SKM-1 treated with dmso at 0.1 percent for 144 hours (cell line): ENCODE results near the gene ZNF343.

Experiments used
- DNase-seq: peaks from one replicate; lab custom pipeline; 2025; ENCODE audit not compliant: unreplicated experiment; lab: John Stamatoyannopoulos, UW

The ZNF343 gene

DNA sequence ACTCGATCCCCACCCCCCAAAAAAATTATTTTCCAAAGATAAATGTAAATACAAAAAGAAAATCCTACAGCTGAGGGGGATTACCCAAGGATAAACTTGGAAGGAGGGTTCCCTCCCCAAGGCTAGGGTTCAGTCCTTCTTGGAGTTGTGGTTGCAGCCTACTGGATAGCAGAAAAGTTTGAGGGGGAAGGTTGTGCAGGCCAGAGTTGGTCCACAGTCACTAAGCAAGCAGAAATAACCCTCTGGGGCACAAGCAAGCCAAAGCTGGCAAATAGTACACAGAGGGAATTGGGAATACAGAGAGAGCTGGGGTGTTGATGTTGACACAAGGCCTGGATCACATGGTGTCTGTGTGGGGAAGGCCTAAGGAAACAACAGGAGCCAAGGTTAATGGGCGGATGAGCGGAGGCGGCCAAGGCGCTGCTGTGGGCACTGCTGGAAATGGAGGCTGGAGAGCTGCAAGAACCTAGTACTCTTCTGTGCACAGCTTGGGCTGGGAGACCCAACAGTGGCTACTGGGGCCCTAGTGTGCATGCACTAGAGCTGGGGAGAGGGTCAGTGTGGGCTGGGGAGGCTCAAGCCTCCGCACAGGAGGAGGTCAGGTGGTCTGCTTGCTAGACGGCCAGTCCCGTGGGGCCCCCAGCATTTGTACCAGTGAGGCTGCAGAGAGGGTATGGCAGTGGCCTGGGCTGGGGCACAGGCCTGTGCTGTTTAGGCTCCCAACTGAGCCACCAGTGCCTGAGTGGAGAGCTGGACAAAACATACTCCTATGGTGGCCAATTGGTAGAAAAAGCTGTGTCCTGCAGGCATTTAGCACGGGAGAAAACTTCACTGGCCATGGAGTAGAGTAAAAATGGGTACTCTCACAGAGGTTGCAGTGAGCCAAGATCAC lies 32.6 kb downstream of the ZNF343 start:
- DNase-seq = no peak

DNA sequence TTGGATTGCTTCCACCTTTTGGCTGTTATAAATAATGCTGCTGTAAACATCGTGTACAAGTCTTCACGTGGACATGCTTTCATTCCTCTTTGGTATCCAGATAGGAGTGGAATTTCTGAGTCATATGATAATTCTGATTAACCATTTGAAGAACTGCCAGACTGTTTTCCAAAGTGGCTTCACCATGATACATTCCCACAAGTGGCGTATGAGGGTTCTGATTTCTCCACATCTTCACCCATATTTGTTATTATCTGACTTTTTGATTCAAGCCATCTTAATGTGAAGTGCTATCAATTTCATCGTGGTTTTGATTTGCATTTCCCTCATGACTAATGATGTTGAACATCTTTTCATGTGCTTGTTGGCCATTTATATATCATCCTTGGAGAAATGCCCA lies 35.2 kb downstream of the ZNF343 start:
- DNase-seq = no peak

DNA sequence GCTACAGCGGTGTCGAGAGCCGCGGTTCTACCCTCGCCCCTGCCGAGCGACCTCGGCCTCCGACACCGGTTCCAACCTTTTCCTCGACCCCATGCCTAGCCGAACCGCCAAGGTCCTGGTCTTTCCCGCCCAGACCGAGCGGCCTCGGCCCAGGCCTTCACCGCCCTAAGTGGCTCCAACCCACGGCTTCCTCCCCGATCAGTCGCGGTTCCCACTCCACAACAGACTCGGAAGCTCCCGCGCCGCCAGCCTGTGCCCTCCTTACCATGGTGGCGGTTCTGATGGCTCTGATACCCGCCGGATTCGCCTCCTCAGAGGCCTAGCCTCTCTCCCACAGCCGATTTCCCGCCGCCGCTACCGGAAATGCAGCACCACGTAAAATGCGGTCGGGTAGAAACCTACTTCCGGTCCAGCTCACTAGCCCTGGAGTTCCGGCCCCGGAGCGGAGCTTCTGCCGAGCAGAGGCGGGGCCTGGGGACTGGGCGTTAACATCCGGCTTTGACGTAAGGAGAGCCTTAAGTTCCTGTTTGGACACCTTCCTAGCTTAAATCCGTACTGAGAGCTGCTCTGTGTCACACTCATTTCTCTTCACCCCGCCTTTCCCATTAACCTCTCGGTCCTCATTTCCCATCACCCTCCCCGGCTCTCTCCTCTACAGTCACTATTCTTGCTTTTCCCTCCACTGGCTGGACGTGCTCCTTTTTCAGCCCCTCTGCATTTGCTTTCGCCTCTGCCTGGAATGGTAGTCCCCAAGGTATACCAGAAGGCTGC lies 38.1 kb downstream of the ZNF343 start, which contains the start of gene SNRPB:
TSS of gene SNRPB (minus strand) at position 367 of the 771 bp plus-strand sequence. CDS start at position 268, 99 bp downstream.
- DNase-seq = peak; percentile 87

DNA sequence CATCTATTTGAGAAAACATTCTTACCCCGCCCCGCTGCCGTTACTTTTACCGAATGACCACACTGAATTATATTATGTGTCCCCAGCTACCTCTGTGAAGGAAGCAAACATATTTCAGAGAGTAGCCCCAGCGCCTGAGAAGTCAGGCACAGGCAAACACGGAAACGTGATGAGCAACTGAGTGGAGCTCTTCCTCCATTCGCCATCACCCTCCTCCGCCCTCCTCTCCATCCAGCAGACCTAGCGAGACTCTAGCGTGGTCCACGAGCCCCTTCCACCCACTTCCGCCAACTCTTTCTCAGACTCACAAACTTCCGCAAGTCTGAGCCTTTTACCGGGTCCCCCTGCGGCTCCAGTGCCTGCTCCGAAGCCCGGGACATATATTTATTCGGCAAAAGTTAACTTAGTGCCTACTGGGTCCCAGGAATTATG lies 38.7 kb downstream of the ZNF343 start:
- peak; percentile 2 for DNase-seq

DNA sequence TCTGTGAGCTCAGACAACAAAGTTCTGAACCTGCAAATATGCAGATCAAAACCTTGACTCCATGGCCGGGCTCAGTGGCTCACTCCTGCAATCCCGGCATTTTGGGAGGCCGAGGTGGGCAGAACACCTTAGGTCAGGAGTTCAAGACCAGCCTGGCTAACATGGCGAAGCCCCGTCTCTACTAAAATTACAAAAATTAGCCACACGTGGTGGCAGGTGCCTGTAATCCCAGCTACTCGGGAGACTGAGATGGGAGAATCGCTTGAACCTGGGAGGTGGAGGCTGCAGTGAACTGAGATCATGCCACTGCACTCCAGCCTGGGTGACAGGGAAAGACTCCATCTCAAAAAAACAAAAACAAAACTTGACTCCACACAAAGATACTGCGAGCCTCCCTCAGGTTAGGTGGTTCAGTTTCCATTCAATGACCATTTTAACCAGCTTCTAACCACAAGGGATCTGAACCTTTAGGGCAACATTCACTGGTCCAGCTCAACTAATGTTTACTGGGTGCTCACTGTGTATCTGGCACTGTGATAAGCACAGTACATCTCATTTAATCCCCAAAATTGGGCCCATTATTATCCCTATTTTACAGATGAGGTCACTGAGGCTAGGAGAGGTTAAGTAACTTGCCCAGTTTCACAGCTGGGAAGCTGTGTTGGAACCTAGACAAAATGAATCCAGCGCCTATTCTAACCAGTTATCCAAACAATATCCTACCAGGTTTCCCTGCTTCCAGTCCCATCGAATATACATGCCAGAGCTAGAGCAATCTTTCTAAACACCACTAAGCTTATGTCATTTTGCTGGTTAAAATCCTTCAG lies 39.9 kb downstream of the ZNF343 start:
- DNase-seq = no peak

DNA sequence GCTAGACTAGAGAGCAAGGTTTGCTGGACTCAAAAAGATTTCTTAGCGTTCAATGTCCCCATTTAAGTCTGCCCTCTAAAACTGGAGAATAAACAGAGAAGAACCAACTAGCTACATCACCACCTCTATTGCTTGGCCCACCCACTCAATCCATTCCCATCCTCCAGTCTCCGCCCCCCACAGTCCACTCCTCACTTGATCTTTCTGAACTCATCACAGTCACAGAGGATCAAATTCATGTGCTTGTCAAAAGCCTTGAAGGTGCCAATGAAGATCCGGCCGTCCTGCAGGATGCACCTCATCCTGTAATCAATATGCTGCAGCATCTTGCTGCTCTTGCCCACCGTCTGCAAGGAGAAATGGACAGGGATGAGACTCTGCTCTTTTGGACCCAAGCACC lies 41.3 kb downstream of the ZNF343 start:
- DNase-seq = no peak

DNA sequence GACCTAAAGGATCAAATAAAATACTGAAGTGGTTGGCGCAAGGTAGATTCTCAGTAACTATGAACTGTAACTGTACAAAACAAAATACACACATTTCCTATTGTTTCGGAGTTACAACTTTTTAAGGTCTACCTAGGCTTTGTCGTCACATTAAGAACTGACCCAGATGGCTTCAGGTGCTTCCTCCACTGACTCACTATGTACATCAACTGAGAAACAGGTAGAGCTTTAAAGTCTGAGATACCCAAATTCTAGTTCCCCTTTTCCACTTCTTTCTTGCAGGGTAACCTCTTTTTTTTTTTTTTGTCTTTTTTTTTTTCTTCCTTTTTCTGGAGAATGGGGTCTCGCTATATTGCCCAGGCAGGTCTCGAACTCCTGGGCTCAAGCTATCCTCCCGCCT lies 43.6 kb downstream of the ZNF343 start:
- no peak for DNase-seq

DNA sequence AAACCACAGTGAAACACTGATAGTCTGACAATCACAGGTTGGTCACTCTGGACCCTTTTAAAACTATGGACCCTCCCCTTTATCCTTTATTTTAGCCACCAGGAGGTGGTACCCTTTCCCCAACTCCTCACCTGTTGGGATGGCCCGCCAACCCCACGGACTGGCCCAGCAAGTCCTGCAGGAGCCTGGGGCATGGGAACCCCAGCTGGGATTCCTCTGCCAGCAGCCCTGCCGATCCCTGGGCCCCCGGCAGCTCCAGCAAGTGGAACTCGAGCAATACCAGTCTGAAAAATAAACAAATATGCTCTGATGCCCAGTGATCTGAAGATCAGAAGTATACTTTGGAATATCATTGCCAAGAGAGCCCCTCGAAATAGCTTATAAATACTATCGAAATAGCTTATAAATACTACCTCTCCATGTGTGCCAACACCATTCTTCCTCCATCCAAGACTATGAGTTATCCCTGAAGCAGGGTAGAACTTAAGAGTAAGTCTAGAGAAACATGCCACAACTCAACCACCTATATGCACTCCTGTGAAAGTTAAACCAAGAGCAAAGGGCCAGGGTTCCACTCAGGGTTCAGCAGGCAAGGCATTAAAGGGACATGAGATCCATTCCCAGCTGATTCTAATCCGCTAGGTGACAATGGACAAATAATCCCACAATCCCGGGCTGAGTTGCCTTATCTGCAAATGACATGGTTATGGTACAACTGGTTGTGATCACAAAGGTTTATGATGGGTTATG lies 44.9 kb downstream of the ZNF343 start:
- no peak for DNase-seq

DNA sequence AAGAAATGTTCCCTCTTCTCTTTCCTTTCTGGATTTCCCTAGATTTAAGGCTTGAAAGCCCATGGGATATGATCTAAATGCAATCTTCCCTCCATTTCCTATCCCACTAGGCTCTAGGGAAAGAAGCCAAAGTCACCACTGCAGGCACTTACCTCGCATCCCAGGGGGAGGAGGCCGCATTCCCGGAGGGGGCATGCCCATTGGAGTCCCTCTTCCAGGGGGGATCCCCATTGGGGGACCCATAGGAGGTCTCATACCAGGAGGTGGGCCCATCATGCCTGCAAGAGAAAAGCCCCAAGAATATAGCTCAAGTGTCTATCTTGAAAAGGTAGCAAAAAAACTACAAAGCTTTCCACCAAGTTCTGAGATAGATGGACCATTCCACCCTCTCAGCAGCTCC lies 46.2 kb downstream of the ZNF343 start:
- DNase-seq = no peak

DNA sequence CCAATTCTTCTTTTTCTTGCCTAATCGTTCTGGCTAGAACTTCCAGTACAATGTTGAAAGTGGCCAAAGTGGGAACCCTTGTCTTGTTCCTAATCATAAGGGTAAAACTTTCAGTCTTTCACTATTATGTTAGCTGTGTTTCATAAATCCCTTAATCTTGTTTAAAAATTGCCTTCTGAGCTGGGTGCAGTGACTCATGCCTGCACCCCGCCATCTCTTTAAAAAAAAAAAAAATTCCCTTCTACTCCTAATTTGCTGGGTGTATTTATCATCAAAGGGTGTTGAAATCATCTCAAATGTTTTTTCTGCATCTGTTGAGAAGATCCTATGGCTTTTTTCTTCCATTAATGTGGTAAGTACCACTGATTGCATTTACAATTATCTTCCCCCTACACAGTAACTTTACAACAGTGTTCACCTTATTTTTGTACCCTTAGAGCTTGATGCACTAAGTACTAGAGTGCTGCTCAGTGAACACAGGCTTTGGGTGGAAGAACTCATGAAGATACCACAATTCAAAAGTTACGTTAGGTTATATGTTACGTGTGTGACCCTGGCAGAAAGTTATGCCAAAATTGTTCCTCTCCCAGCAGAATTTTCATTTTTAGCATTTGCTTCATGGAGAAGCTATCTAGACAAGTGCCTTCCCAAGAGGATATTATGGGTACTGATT lies 47.8 kb downstream of the ZNF343 start:
- DNase-seq = no peak

DNA sequence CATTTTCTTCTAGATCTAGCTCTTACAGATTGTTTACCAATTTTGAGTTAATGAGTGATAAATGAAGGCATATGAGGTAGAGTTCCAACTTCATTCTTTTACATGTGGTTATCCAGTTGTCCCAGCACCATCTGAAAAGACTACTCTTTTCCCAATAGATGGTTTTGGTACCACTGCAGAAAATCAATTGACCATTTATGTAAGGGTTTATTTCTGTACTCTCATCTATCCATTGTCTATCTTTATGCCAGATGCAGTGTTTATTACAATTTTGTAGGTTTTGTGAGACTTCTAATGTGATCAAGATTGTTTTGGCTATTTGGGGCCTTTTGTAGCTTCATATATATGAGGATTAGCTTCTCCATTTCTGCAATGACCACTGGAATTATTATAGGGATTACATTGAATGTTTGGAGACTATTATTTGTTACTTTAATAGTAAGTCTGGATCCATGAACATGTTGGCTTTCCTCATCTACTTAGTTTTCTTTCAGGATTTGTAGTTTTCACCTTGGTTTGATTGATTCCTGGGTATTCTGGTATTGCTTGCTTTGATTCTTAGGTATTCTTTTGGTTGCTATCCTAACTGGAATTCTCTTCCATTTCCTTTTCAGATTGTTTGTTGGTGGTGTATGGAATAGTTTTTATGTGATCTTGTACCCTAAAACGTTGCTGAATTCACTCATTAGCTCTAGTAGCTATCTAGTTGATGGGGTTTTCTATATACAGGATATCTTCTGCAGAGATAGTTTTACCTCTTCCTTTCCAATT lies 48.5 kb downstream of the ZNF343 start:
- no peak for DNase-seq

DNA sequence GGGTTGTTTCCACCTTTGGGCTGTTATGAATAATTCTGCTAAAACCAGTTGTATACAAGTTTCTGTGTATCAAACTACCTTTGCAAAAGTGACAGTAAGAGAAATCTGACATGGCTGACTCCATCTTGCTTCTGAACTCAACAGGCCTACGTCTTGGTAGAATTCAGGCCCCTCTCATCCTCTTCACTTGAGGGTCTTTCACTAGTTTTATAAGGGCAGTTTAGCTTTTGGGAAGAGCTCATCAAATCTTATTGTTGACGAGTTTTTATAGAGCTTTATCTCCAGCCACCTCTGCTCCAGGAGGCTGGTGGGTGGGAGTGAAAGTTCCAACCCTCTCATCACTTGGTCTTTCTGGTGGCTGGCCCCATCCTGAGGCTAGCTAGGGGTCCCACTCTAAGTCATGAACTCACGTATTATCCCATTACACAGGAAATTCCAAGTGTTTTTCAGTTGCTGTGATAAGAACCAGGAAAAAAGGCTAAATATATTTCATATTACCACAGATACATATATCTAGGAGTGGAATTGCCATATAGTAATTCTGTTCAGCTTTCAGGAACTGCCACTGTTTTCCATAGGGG lies 49.7 kb downstream of the ZNF343 start:
- DNase-seq = no peak

DNA sequence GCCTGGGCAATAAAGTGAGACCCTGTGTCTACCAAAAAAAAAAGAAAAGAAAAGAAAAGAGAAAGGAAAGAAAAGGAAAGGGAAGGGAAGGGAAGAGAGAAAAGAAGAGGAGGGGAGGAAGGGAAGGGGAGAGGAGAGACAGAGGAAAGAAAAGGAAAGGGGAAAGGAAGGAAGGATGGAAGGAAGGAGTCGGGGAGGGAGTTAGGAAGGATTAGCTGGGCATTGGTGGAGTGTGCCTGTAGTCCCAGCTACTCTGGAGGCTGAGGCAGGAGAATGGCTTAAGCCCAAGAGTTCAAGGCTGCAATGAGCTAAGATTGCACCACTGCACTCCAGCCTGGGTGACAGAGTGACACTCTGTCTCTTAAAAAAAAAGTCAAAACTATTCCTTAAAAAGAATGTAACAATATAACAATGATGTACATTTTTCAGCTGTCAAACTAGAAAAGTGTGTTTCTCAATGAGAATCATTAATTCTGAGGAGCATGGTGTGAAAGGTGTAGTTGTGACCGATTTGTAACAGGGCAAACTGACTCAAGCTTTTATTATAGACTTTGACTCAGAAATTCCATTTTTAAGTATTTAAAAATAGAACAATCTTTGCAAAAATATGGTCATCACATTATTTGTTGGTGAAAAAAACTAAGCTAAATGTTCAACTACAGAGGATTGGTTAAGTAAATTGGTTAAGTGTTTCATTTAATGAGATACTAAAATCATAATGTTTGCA lies 52.8 kb downstream of the ZNF343 start:
- DNase-seq = no peak

DNA sequence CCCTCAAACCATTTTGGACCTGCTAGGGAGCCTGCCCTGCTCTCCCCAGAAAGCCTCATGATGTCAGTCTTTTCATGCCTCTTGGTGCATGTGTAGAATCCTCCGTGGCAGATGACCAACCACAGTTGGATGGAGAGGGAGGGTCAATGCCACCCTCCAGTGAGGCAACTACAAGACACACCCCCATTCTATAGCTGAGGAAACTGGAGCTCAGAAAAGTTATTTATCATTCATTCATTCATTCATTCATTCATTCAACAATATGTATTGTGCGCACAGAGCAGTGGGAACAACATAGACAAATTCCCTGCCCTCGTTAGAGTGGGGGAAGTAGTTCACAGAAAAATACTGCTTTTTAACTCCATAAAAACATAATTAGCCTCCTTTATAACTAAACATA lies 54.9 kb downstream of the ZNF343 start:
- no peak for DNase-seq

DNA sequence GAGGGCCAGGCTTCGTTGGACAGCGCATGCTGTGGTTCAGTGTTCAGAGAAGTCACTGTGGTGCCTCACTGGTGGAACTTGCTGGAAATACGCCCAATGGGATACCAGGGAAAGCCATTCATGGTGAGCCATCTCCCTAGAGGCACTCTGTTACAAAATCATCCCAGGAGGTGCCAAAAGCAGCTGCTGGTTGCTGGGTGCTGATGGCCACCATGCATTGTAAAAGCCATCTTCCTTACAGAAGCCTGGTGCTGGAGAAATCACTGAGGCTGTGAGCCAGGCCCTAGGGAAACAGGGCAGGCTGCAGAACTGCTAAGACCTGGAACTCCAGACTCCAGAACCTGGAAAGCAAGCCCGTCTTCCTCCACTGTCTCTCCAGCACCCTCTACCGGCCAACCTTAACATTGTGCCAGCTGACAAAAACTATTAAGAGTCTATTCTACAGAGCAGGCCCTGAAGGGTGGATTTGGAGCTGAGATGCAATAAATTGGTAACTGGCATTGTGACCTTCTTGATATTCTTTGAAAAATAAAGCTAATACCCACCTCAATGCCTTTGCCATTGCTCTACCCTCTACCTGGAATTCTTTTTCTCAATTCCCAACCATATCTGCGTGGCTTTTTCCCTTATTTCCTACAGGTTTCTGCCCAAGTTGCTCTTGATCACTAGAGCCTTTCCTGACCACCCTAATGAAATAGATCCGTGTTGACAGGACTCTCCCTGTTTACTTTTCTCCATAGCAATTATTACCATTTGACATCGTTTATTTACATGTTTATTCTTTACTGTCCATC lies 56.6 kb downstream of the ZNF343 start:
- DNase-seq = peak; percentile 24

DNA sequence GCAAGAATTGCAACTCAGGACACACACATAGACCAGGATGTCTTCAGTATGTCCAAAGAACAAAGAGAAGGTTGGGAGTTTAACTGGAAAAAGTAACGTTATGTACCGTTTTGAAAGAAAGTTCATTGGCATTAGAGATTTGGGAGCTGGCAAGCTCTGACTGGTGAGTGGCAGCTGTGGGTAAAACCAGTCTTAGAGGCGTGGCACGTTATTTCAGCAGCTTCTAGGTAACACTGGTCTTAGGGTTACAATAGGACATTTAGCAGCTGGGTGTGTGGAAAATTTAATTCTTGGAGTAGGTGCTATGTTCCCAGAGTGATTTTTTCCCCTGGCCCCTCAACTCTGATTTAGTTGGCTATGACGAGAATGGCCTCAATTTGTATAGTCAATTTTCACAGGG lies 57.3 kb downstream of the ZNF343 start:
- no peak for DNase-seq

DNA sequence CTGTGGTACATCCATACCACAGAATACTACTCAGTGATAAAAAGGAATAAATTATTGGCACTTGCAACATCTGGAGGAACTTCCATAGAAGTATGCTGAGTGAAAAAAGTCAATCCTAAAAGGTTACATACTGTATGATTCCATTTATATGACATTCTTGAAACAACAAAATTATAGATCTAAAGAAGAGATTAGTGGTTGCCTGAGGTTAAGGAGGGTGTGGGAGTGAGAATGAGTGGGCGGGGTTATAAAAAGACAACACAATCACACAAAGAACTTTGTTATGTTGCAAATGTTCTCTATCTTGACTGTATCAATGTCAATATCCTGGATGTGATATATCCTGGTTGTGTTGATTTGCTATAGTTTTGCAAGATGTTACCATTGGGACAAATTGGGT lies 59.3 kb downstream of the ZNF343 start:
- no peak for DNase-seq
